ENCODE measurements around the gene PARVB.

The PARVB gene

GRCh38 chr22:44067901-44068300, 43.8 kb downstream of the PARVB start:
- DNase-seq (ENCODE audit: low read depth): no peak
- TF ChIP-seq CTCF (IDR thresholded peaks at IDR 0.05; ENCODE audit: low read length, missing control alignments): no peak
- no peak overlapping the region for H3K4me3 ChIP-seq (replicated peaks; ENCODE audit: low read depth, low read length)

DNA sequence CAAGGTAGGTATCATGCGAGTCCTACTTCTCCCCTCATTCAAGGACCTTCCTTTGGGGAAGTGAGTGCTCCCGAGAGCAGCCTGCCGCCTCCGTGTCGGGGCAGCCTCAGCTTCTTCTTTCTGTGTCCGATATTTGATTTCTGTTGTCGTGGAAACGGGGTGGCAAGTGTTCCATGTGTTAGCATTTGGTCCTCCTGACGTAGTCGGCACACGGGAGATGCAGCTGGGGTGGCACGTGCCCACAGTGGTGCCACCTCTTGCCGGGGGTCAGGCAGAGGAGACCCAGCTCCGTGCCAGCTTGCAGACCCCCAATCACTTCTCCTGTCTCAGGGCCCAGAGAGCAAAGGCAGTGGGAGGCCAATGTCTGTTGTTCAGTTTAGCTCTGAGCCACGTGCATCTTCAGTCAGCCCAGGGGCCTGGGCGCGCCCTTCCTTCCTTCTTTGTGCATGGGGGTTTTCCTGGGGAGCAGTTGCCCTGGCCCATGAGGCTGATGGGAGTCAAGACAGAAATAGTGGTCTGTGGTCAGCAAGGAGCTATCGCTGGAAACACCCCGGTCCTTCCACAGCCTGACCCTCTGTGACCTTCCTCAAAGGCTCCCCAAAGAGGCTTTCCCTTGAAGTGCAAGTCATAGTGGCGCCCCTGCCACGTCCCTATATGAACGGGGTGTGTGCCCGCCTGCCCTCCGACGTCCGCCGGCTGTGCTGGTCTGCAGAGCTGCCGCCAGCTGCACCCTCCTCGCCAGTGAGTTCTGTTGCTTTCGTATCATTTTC, 44.5 kb downstream of the PARVB start:
- H3K4me3 ChIP-seq (replicated peaks; ENCODE audit: low read depth, low read length): no peak overlapping the region
- no peak for TF ChIP-seq CTCF (IDR thresholded peaks at IDR 0.05; ENCODE audit: low read length, missing control alignments)
- DNase-seq (ENCODE audit: low read depth): no peak

GRCh38 chr22:44070029-44070428, 45.9 kb downstream of the PARVB start:
- no peak overlapping the region for H3K4me3 ChIP-seq (replicated peaks; ENCODE audit: low read depth, low read length)
- no peak for TF ChIP-seq CTCF (IDR thresholded peaks at IDR 0.05; ENCODE audit: low read length, missing control alignments)
- no peak for DNase-seq (ENCODE audit: low read depth)

DNA sequence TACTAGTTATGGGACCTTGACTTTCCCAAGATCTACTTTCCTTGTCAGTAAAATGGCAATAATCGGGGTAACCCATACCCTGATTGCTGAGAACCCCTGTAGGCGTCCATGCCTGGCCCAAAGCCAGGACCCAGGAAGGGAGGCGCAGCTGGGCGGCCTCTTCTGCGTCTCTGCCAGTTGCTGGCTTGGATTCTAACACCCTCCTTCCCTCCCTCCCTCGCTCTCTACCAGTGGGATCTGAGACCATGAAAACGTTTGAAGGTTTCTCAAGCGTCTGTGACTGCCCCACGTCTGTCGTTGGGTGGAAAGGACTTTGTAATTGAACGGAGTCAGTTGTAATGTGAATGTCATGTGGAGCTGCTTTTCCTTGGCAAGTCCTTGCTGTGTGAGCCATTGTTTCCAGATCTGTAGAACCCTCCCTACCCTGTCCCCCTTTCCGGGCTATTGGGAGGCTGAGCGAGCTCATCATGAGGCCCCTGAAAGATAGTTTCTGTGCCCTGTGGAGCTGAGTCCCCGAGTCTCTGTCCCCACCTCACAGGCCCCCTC, 47.8 kb downstream of the PARVB start:
- TF ChIP-seq CTCF (IDR thresholded peaks at IDR 0.05; ENCODE audit: low read length, missing control alignments): no peak
- no peak overlapping the region for H3K4me3 ChIP-seq (replicated peaks; ENCODE audit: low read depth, low read length)
- DNase-seq (ENCODE audit: low read depth): no peak

DNA sequence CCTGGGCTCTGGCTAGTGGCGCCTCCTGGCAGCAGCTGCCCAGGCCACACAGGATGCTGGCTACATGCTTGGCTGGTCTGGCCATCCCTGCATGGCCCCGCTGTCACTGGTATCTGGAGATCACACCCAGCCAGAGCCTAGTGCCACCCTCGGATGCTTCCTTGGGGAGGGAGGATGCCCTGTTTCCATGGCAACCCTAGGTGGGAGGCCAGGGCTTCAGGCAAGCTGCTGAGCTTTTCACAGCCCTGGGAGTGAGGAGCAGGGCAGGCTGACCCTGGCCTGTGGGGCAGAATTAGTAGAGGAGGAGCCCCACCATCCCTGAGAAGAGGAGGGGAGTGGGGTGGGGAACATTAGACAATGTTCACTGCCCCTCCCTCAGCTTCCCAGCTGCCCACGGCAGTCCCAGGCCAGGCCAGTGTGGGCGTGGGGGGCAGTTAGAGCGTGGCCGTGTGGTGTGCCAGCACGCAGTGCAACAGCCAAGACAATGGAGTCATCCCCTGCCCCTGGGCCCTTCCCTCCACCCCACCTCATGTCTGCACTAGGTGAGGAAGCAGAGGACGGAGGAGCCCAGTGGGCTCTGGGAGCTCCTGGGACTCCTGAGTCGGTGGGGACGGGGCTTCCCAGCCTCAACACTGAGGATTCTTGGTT, 50.4 kb downstream of the PARVB start:
- no peak overlapping the region for H3K4me3 ChIP-seq (replicated peaks; ENCODE audit: low read depth, low read length)
- no peak for DNase-seq (ENCODE audit: low read depth)
- TF ChIP-seq CTCF (IDR thresholded peaks at IDR 0.05; ENCODE audit: low read length, missing control alignments): no peak

DNA sequence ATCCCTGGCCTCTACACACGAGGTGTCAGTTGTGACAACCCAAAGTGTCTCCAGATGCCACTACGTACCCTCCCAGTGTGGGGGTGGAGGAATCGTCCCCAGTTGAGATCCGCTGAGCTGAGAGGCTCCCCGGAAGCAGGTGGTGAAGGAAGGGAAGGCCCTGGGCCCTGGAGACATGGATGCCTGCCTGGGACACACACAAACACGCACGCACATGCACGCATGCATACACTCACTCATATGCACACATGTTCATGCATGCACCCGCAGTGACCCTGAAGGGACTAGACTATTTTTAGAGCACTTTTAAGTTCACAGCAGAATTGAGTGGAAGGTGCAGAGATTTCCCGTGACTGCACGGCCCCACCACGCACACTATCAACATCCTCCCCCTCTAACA, 50.9 kb downstream of the PARVB start:
- DNase-seq (ENCODE audit: low read depth): no peak
- no peak for TF ChIP-seq CTCF (IDR thresholded peaks at IDR 0.05; ENCODE audit: low read length, missing control alignments)
- no peak overlapping the region for H3K4me3 ChIP-seq (replicated peaks; ENCODE audit: low read depth, low read length)

Measured in fibroblast of pulmonary artery (primary cell).